HL-60 (cell line): ENCODE results near the gene CYP4F2.
"Not testable (repeated sequence)": the region's sequence is repeated elsewhere in the genome, so short reads cannot be mapped to it uniquely, and the experiment has no call there.

ENCODE experiments used
- DNase-seq, 2 experiments: peaks; one replicate each; pipeline ENCODE4 v3.0.0-alpha.2; 2010 to 2020; ENCODE audit warnings: low read depth in 1 of 2, low spot score in 1 of 2
- H3K27ac ChIP-seq: fragments of 250-450 bp; sonication (Bioruptor Pico); replicated peaks from 2 replicates; pipeline ENCODE4 v1.5.1; 2020; ENCODE audit warnings: mild to moderate bottlenecking, moderate library complexity
- H3K27me3 ChIP-seq: fragments of 250-450 bp; sonication (Bioruptor Pico); 2 replicates; pipeline ENCODE4 v1.5.1; 2021; ENCODE audit warnings: mild to moderate bottlenecking, moderate library complexity; ENCODE audit not compliant: insufficient read depth, poor library complexity, severe bottlenecking
- H3K4me3 ChIP-seq: replicated peaks from 2 replicates; pipeline ENCODE4 v1.5.1; 2011; ENCODE audit warnings: mild to moderate bottlenecking, control low read depth, low read length; ENCODE audit not compliant: insufficient read depth
- GABPA ChIP-seq: IDR thresholded peaks from 2 replicates; pipeline ENCODE4 v1.6.1; 2012; ENCODE audit warnings: low read depth
- POLR2AphosphoS5 ChIP-seq: IDR thresholded peaks from 2 replicates; pipeline ENCODE4 v1.6.1; 2012; ENCODE audit warnings: low read depth
- REST ChIP-seq: IDR thresholded peaks from 2 replicates; pipeline ENCODE4 v1.6.1; 2012; ENCODE audit warnings: low read depth; ENCODE audit not compliant: insufficient replicate concordance
- SPI1 ChIP-seq: IDR thresholded peaks from 2 replicates; pipeline ENCODE4 v1.6.1; 2012; ENCODE audit warnings: low read depth, mild to moderate bottlenecking, borderline replicate concordance
- TF ChIP-seq, protein P1 (sequence below): IDR thresholded peaks from one replicate; pipeline ENCODE4 v1.5.1; 2011; ENCODE audit warnings: low read length, control low read depth, inconsistent platforms; ENCODE audit not compliant: insufficient read depth

CYP4F2 gene

DNA sequence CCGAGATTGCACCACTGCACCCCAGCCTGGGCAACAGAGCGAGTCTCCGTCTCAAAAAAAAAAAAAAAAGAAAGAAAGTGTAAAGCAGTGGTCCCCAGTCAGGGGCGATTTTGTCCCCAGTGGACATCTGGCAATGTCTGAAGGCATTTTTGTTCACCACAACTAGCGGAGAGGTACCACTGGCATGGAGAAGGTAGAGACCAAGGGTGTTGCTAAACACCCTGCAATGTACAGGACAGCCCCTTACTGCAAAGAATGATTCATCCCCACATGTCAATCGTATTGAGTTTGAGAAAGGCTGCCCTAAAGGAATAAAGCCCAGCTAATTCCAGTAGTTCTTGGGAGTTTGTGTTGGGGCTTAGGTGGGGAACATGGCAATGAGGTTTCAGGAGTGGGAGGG, 38.7 kb downstream of the CYP4F2 start:
- no peak for TF ChIP-seq GABPA
- no peak for TF ChIP-seq REST
- TF ChIP-seq, protein P1, sequence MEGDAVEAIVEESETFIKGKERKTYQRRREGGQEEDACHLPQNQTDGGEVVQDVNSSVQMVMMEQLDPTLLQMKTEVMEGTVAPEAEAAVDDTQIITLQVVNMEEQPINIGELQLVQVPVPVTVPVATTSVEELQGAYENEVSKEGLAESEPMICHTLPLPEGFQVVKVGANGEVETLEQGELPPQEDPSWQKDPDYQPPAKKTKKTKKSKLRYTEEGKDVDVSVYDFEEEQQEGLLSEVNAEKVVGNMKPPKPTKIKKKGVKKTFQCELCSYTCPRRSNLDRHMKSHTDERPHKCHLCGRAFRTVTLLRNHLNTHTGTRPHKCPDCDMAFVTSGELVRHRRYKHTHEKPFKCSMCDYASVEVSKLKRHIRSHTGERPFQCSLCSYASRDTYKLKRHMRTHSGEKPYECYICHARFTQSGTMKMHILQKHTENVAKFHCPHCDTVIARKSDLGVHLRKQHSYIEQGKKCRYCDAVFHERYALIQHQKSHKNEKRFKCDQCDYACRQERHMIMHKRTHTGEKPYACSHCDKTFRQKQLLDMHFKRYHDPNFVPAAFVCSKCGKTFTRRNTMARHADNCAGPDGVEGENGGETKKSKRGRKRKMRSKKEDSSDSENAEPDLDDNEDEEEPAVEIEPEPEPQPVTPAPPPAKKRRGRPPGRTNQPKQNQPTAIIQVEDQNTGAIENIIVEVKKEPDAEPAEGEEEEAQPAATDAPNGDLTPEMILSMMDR: no peak
- TF ChIP-seq SPI1: no peak
- TF ChIP-seq POLR2AphosphoS5: no peak
- no peak for DNase-seq
- Histone ChIP-seq H3K4me3 (no peak overlapping the region), H3K27me3 (no peaks in the 10 kb centered on the region), H3K27ac (no peak overlapping the region)

GRCh38 chr19:15850385-15850784, 47.5 kb downstream of the CYP4F2 start:
- TF ChIP-seq GABPA (no peak), REST (no peak), POLR2AphosphoS5 (no peak), SPI1 (no peak)
- TF ChIP-seq, protein P1: no peak
- no peak for DNase-seq
- Histone ChIP-seq H3K27me3 (no peaks in the 10 kb centered on the region), H3K27ac (no peak overlapping the region), H3K4me3 (no peak overlapping the region)

- Histone ChIP-seq H3K27me3 (no peaks in the 10 kb centered on the region), H3K27ac (no peak overlapping the region), H3K4me3 (no peak overlapping the region)
- no peak for DNase-seq
- no peak for TF ChIP-seq REST
- no peak for TF ChIP-seq SPI1
- no peak for TF ChIP-seq GABPA
- no peak for TF ChIP-seq POLR2AphosphoS5
- TF ChIP-seq, protein P1: no peak
Measured at GRCh38 chr19:15846923-15847322, 51.0 kb downstream of the CYP4F2 start.

GRCh38 chr19:15843894-15844222, 54.0 kb downstream of the CYP4F2 start:
- not testable (repeated sequence) for H3K27ac ChIP-seq, H3K27me3 ChIP-seq, H3K4me3 ChIP-seq
- peak in 1 of 2 experiments; percentile 5 for DNase-seq
